CMK (cell line): ENCODE data around the gene NNT.
"Not testable (repeated sequence)": the region's sequence is repeated elsewhere in the genome, so short reads cannot be mapped to it uniquely, and the experiment has no call there.

Experiments
- DNase-seq: peaks from one replicate; pipeline ENCODE4 v3.0.0-alpha.2; 2010; ENCODE audit warnings: low read depth

NNT gene

DNA sequence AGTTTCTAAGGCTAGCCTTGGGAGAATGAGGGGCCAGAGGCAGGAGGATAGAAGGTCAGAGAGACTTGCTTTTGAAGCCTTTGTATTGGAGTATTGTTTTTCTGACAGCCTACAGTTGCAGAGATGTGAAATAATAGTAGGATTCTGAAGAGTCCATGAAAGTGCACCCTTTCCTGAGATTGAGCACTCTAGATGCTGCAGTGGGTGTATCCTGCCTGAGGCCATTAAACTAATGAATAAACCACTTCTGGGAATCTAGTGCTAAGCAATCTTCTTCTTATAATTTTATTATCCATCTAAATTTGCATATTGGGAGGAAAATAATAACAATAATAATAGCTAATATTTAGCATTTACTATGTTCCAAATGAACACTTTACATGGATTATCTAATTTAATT, 19.3 kb upstream of the NNT start:
- DNase-seq, result no peak

DNA sequence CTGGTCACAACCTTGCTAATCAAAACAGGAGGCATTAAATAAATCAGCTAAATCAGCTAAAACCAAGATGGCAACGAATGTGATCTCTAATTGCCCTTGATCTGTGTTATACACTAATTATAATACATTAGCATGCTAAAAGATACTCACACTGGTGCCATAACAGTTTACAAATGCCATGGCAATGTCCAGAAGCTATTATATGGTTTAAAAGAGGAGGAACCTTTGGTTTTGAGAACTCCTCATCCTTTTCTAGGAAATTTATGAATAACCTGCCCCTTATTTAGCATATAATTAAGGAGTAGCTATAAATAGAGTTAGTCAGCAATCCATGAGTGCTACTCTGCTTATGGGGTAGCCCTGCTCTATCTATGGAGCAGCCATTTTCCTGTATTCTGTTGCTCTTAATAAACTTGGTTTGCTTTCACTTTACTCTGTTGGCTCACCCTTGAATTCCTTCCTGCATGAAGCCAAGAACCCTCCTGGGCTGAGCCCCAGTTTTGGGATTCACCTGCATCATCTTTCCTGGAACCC, 18.7 kb upstream of the NNT start:
- DNase-seq, result no peak

- no peak for DNase-seq
Measured at GRCh38 chr5:43588842-43589241, 14.1 kb upstream of the NNT start.

GRCh38 chr5:43589310-43589709, 13.7 kb upstream of the NNT start:
- no peak for DNase-seq

DNA sequence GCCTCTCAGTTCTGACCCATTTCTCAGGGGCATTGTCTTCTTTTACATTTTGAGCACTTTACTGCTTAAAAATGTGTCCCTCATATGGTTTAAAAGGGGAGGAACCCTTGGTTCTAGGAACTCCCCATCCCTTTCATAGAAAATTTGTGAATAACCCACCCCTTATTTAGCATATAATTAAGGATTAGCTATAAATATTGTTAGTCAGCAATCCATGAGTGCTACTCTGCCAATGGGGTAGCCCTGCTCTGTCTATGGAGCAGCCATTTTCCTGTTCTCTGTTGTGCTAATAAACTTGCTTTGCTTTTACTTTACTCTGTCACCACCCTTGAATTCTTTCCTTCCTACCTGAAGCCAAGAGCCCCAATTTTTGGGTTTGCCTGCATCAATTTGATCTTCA, 12.3 kb upstream of the NNT start:
- no peak for DNase-seq

GRCh38 chr5:43592363-43592762, 10.6 kb upstream of the NNT start:
- no peak for DNase-seq

DNA sequence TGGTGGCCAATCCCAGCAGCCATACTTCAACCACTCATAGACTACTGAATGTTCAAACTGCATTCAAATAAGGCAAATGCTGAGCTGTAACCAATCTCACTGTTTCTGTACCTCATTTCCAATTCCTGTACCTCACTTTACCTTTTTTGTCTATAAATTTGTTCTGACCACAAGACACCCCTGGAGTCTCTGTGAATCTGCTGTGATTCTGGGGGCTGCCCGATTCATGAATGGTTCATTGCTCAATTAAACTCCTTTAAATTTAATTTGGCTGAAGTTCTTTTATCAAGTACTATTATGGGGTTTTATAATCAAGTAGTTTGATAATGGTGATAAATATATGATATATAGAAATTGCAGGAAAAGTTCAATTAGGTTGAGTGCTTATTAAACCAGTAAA, 4.1 kb upstream of the NNT start:
- not testable (repeated sequence) for DNase-seq

DNA sequence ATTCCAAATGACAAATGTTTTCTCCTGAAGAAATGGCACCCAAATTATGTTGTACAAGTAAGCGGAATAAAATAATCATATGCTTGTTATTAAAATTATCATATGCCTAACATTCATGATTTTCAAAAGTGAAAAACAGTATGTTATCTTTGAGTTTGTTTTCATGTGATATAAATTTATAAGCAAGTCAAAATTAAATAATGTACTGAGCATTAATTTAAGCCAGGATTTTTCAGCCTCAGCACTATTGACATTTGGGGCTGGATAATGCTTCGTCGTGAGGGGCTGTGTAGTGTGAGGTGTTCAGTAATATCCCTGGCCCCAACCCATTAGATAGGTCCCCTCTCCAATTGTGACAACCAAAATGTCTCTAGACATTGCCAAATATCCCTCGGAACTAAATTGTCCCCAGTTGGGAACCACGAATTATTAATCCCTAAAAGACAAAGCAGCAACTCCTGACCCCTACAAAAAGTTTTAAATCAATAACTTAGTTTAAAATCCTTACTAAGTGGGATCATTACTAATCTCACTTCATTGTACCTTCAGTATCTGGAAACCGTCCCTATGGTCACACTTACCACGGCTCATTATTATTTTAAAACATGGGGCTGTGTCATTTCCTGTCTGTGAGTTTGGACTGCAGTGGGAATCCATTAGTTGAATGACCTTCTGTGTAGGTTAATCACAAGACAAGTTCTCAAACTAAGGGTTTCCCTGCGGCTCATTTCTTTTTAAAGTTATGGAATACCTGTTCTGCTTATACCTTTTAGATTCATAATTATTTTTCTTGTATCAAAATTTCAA, 1.3 kb upstream of the NNT start:
- no peak for DNase-seq

- DNase-seq, result peak; percentile 27
Measured at GRCh38 chr5:43603344-43604217, 601 bp downstream of the NNT start.

DNA sequence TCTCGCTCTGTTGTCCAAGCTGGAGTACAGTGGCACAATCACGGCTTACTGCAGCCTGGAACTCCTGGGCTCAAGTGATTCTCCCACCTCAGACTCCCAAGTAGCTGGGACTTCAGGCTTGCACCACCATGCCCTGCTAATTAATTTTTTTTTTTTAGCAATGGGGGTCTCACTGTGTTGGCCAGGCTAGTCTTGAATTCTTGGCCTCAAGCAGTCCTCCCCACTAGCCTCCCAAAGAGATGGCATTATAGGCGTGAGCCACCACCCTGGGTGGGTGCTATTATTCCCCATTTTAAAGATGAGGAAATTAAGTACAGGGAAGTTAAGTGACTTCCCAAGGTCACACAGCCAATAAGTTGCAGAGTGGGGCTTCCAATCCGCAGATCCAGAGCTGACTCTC, 1.7 kb downstream of the NNT start:
- no peak for DNase-seq

GRCh38 chr5:43606351-43606750, 3.4 kb downstream of the NNT start:
- no peak for DNase-seq

- DNase-seq, result no peak
Measured at GRCh38 chr5:43608406-43608805, 5.4 kb downstream of the NNT start.

- no peak for DNase-seq
Measured at GRCh38 chr5:43609752-43610151, 6.8 kb downstream of the NNT start.

DNA sequence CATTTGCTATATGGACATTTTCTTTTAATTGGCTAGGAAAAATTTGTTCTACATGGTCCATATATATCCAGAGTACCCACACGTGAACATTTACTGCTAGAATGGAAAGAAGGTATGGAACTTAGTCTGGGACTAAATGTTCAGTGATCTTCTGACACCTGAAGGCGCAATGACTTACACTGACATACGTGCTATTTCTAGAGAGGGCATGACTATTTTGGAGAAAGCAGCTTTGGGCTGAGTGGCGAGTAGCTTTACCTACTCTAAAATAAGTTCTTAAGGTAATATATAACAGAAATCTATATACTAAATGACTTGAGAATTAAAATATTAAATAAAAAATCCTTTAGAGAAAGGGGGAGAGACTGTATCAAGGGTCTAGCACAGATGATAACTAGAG, 10.4 kb downstream of the NNT start:
- DNase-seq, result no peak

DNA sequence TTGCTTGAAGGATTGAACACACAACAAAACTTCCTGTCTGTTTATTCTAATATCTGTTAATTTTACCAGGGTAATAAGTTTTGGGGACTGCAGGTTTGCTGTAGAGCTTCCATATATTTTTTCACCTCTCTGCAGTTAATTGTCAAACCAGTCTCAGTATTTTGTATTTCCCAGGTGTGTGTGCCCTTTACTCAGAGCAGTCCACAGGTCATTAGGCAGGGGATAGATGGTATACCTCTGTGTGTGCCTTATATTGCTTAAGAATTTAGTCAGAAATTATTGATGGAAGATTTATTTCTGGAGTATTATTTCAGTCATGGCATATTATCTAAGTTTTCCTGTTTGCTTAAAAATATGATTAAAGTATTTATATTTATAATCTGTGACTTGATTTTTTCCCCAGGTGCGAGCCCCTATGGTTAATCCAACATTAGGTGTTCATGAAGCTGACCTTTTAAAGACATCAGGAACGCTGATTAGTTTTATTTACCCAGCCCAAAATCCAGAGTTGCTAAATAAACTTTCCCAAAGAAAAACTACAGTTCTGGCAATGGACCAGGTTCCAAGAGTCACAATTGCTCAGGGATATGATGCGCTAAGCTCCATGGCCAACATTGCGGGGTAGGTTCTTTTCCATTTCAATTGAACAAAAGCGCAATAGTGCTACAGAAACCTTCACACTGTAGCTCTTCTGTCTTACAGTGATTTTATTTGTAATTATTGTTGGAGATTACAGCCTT, 12.6 kb downstream of the NNT start:
- DNase-seq, result no peak

GRCh38 chr5:43616535-43616934, 13.6 kb downstream of the NNT start:
- no peak for DNase-seq

- DNase-seq, result no peak
Measured at GRCh38 chr5:43619380-43619779, 16.4 kb downstream of the NNT start.

DNA sequence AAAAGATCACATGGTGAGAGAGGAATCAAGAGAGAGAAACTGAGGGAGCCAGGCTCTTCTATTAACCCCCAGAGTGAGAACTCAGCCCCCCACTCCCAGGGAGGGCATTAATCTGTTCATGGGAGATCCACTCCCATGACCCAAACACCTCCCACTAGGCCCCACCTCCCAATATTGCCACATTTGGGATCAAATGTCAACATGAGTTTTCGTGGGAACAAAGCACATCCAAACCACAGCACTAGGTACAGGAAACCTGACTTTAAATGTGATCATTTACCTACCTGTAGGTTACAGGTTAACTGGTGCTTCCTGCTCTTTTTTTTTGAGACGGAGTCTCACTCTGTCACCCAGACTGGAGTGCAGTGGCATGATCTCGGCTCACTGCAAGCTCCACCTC, 16.9 kb downstream of the NNT start:
- DNase-seq, result no peak

DNA sequence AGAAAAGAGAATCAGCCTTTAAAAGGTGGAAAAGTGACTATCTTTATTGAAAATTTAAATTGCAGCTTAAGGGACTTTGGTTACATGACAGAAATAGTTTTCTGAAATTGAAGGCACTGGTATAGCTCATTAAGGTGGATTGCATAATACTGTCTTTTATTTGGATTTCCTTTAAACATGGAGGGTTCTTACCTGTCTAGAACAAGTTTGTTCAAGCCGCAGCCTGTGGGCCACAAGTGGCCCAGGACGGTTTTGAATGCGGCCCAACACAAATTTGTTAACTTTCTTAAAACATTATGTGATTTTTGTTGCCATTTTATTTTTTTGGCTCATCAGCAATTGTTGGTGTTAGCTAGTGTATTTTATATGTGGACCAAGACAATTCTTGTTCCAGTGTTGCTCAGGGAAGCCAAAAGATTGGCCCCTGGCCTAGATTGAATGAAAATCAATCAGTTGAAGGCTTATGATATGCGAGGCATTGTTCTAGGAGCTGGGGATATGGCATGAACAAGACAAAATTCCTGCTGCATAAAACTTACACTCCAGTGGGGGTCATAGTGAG, 18.0 kb downstream of the NNT start:
- no peak for DNase-seq

GRCh38 chr5:43622074-43622473, 19.1 kb downstream of the NNT start:
- DNase-seq, result no peak

- no peak for DNase-seq
Measured at GRCh38 chr5:43623048-43623680, 20.2 kb downstream of the NNT start.

DNA sequence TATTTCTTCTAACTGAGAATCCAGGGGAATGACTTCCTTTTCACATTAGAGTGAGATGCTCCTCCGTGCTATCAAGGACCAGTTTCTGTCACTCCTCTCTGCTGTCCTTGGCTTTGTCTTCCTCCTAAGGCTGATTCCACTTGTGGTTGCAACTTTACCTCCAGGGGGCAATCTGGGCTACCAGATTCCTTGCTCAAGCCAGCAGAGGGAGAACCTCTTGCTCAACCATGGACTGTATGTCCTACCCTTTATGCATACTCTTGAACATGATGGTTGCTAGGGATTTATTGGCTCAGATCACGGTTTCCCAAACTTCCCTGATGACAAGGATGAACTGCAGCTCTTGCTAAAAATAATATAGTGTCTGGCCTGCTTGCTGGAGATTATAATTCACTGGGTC, 24.0 kb downstream of the NNT start:
- peak; percentile 38 for DNase-seq
